Testis (tissue), 3 donors: Measurements from ENCODE around the gene UBE2E3. TPM values are rescaled to one million over a fixed set of nuclear protein-coding genes. Genes with fewer than 3 reads are reported as not detected.

Experiments
- DNase-seq: peaks from one replicate; pipeline ENCODE4 v3.0.0-alpha.2; 2019
- H3K27ac ChIP-seq, 2 donors: fragments of 200-600 bp; sonication (generic); one replicate each; pipeline ENCODE4 v1.5.1; 2019
- H3K27me3 ChIP-seq: fragments of 200-600 bp; sonication (generic); one replicate; pipeline ENCODE4 v1.5.1; 2019
- H3K36me3 ChIP-seq: fragments of 200-600 bp; sonication (generic); one replicate; pipeline ENCODE4 v1.5.1; 2017; ENCODE audit warnings: low read depth; ENCODE audit errors: missing control alignments
- H3K4me1 ChIP-seq: fragments of 200-600 bp; sonication (generic); one replicate; pipeline ENCODE4 v1.5.1; 2019
- H3K4me3 ChIP-seq, 2 donors: fragments of 200-600 bp; sonication (generic); one replicate each; pipeline ENCODE4 v1.5.1; 2017 to 2019
- H3K9me3 ChIP-seq: fragments of 200-600 bp; sonication (generic); one replicate; pipeline ENCODE4 v1.5.1; 2017
- CTCF ChIP-seq, 3 experiments: fragments of 450-650 bp in 2 of 3; fragments of 200-600 bp in 1 of 3; sonication (generic) in 1 of 3; IDR thresholded peaks; one replicate each; pipeline ENCODE4 v1.5.1; 2016 to 2019; ENCODE audit warnings: antibody characterized with exemption in 3 of 3, mild to moderate bottlenecking in 2 of 3, moderate library complexity in 1 of 3
- POLR2A ChIP-seq: fragments of 450-650 bp; IDR thresholded peaks from one replicate; pipeline ENCODE4 v1.6.1; 2017; ENCODE audit warnings: antibody characterized with exemption, mild to moderate bottlenecking, moderate library complexity
- WGBS, 2 donors: methylation state at CpG; one replicate each; pipeline ENCODE4 v1.1.5; 2018; 5-methylcytosine and 5-hydroxymethylcytosine counted together
- intact Hi-C: fragments of 100-400 bp; cut with DNase I; formaldehyde crosslinking; loops from one replicate; pipeline ENCODE4 v1.15.1; 2023; ENCODE audit warnings: low total_unique reads
- polyA plus RNA-seq: library from polyadenylated mRNA; stranded (reverse); fragments of 350-450 nt; fragmentation: Illumina TruSeq; extraction: RNeasy Lipid Tissue Mini Kit (QIAGEN cat#74804); gene quantifications from one replicate; pipeline ENCODE4 v1.2.3, GENCODE V29; 2014; ENCODE audit warnings: low read depth, low replicate concordance; ENCODE audit not compliant: insufficient read depth
- total RNA-seq, 2 donors: library from RNA; depleted of rRNA; stranded (reverse); fragments of >200 nt; gene quantifications; one replicate each; pipeline ENCODE4 v1.2.3, GENCODE V29; 2016

Gene UBE2E3
- total and polyA plus RNA-seq, 3 donors from 2014 or later = 111 to 138 (median 113) TPM

- 37 to 40% methylated on average over 3 of the region's 3 CpGs for WGBS, 2 donors
- Histone ChIP-seq H3K27ac (no peak overlapping the region), H3K36me3 (no peaks in the 10 kb centered on the region), H3K4me3 (no peak overlapping the region), H3K9me3 (no peaks in the 10 kb centered on the region), H3K4me1 (no peaks in the 10 kb centered on the region), H3K27me3 (no peaks in the 10 kb centered on the region)
- intact Hi-C loops = no loop called here
- no peak for TF ChIP-seq CTCF (IDR thresholded peaks at IDR 0.05)
- TF ChIP-seq POLR2A = no peak
- DNase-seq = peak; percentile 37
These were observed 19.4 kb upstream of the UBE2E3 start for GRCh38 chr2:180960982-180961381.

- no peaks in the 10 kb centered on the region for H3K36me3 ChIP-seq
- no peak overlapping the region for H3K27ac ChIP-seq
- DNase-seq = no peak
- intact Hi-C loops = no loop called here
- no peaks in the 10 kb centered on the region for H3K4me1 ChIP-seq
- H3K4me3 ChIP-seq = no peak overlapping the region
- no peaks in the 10 kb centered on the region for H3K9me3 ChIP-seq
- TF ChIP-seq CTCF (IDR thresholded peaks at IDR 0.05) (no peak), POLR2A (no peak)
- H3K27me3 ChIP-seq = no peaks in the 10 kb centered on the region
- 95 to 96% methylated on average over 4 of the region's 4 CpGs for WGBS, 2 donors
These were observed 17.6 kb upstream of the UBE2E3 start for GRCh38 chr2:180962727-180963314.

GRCh38 chr2:180966378-180966777 lies 14.0 kb upstream of the UBE2E3 start:
- no peaks in the 10 kb centered on the region for H3K4me1 ChIP-seq
- WGBS, 2 donors = 91 to 93% methylated on average over 3 of the region's 3 CpGs
- no peaks in the 10 kb centered on the region for H3K9me3 ChIP-seq
- no peak overlapping the region for H3K4me3 ChIP-seq
- no peak for TF ChIP-seq POLR2A
- no peak for TF ChIP-seq CTCF (IDR thresholded peaks at IDR 0.05)
- intact Hi-C loops = no loop called here
- DNase-seq = no peak
- no peak overlapping the region for H3K27ac ChIP-seq
- H3K36me3 ChIP-seq = no peaks in the 10 kb centered on the region
- H3K27me3 ChIP-seq = no peaks in the 10 kb centered on the region

- H3K4me3 ChIP-seq = no peak overlapping the region
- WGBS, 2 donors = 41 to 52% methylated on average over 1 of the region's 1 CpG
- TF ChIP-seq CTCF (IDR thresholded peaks at IDR 0.05) (no peak), POLR2A (no peak)
These were observed 11.3 kb upstream of the UBE2E3 start for GRCh38 chr2:180969124-180969523.

GRCh38 chr2:180970016-180970415 lies 10.4 kb upstream of the UBE2E3 start:
- no peaks in the 10 kb centered on the region for H3K27me3 ChIP-seq
- 71 to 80% methylated on average over 3 of the region's 3 CpGs for WGBS, 2 donors
- no peaks in the 10 kb centered on the region for H3K4me1 ChIP-seq
- no peak for DNase-seq
- H3K9me3 ChIP-seq = no peaks in the 10 kb centered on the region
- no peak for TF ChIP-seq POLR2A
- no peaks in the 10 kb centered on the region for H3K36me3 ChIP-seq
- H3K27ac ChIP-seq = no peak overlapping the region
- H3K4me3 ChIP-seq = no peak overlapping the region
- intact Hi-C loops = no loop called here

More at GRCh38 chr2:180969124-180969523, 11.3 kb upstream of the UBE2E3 start:
- Histone ChIP-seq H3K36me3 (no peaks in the 10 kb centered on the region), H3K9me3 (no peaks in the 10 kb centered on the region), H3K27ac (no peak overlapping the region), H3K27me3 (no peaks in the 10 kb centered on the region), H3K4me1 (no peaks in the 10 kb centered on the region)
- no peak for DNase-seq
- intact Hi-C loops = no loop called here
